GM18858 (cell line): ENCODE measurements around the gene IL17REL.
"Not testable (repeated sequence)": the region's sequence is repeated elsewhere in the genome, so short reads cannot be mapped to it uniquely, and the experiment has no call there.

ENCODE experiments used
- ATAC-seq: cut with Tn5 transposase; IDR thresholded peaks from one replicate; pipeline ENCODE4 v1.9.1; 2021; ENCODE audit not compliant: unreplicated experiment

Gene IL17REL

DNA sequence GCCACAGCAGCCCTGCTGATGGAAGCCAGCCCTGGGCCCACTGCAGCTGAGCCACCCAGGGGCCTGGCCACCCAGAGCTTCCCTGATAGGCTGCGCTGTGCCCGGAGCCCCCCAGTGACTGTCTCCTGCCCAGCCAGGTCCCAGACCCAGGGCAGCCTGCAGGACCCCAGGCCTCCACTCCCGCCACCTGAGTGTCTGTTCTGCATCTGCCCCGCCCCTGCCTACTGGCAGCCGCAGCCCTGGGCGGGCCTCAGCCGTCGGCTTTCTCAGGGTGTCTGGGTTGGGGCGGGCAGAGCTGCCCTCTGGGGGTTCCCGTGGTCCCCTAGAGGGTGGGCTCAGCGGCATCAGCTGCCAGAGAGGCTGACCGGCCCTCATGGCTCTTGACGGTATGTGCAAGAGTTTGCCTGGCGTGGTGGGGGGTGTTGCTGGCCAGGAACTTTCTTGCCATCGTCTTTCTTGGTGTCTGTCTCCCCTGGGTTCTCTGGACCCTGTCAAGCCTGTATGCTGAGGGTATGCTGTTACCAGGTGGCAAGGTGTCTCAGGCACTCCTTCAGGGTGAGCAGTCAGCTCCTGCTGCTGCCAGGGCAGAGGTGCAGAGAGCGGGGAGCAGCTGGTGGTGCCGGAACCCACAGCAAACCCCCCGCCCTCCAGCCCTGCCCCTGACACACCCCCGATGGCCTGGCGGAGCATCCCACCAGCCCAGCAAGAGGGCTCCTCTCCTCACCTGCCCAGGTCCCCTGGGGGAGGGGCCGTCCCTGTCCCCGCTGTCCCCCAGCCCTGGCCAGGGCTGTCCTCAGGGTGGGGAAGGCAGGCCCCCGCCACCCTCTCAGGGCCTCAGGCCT is 64.2 kb downstream of the IL17REL start:
- ATAC-seq = no peak

DNA sequence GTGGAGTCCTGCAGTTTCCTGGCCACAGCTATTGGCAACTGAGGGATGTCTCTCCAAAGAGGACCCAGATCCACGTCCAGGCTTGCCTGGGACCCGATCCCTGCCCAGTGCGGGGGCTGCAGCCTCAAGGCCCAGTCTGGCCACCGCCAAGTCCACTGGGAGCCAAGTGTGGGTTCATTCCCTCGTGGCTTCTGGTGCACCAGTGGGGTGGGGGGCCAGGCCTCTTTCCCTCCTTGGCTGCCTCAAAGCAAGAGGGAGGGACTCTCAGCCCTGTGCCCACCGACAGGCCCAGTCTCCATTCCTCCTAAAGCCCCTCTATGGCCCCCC is 65.3 kb downstream of the IL17REL start:
- ATAC-seq = no peak

DNA sequence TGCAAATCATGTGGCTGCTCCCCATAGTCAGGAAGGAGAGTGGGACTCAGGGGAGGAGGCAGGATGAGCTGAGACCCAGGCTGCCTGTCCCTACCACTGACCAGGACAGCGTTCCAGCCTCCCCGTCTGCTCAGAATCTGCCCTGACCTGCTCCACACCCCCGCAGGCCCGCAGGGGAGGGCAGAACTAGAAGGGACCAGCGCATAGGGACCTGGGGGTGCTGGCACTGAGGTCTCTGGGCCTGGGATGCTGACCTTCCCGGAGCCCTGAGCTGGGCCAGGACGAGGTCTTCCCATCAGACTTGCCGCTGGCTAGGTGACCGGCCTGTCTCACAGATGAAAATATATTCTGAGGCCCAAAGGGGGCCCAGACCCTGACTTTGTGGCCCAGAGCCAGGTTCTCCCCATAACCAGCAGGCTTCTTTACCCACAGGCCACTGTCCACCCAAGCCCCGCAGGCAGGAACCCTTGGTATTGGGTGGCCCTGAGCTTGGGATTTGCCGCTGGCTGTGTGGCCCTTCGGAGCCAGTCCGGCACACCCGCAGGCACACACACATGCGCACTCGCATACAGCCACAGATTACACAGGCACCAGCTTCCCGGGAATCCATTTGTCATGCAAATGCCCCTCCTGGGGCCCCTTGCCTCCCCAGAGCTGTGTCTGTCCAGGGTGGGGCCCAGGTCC is 65.8 kb downstream of the IL17REL start:
- no peak for ATAC-seq

DNA sequence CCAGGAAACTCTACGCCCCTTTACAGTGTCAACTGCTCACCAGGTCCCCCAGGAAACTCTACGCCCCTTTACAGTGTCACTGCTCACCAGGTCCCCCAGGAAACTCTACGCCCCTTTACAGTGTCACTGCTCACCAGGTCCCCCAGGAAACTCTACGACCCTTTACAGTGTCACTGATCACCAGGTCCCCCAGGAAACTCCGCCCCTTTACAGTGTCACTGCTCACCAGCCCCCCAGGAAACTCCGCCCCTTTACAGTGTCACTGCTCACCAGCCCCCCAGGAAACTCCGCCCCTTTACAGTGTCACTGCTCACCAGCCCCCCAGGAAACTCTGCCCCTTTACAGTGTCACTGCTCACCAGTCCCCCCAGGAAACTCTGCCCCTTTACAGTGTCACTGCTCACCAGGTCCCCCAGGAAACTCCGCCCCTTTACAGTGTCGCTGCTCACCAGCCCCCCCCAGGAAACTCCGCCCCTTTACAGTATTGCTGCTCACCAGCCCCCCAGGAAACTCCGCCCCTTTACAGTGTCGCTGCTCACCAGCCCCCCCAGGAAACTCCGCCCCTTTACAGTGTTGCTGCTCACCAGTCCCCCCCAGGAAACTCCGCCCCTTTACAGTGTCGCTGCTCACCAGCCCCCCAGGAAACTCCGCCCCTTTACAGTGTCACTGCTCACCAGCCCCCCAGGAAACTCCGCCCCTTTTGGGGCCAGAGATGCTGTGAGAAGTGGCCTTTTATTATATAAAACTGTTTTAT is 67.3 kb downstream of the IL17REL start:
- ATAC-seq = not testable (repeated sequence)
